SK-N-MC (cell line): Measurements from ENCODE around the gene TACC2.

Source experiments
- EZH2 ChIP-seq: fragments of 200-600 bp; sonication (generic); IDR thresholded peaks from one replicate; pipeline ENCODE4 v1.6.1; 2017; ENCODE audit warnings: antibody characterized with exemption
- POLR2AphosphoS5 ChIP-seq: IDR thresholded peaks from 2 replicates; pipeline ENCODE4 v1.6.1; 2012; ENCODE audit warnings: mild to moderate bottlenecking, low read depth, low read length, borderline replicate concordance

GRCh38 chr10:122154545-122155366 is 165.8 kb downstream of the TACC2 start:
- TF ChIP-seq POLR2AphosphoS5 (no peak), EZH2 (no peak)
